ENCODE data around the gene MRGPRX1. TPM values are rescaled to one million over a fixed set of nuclear protein-coding genes. Genes with fewer than 3 reads are reported as not detected.

MRGPRX1 gene
- total RNA-seq, 1 donor from 2014 or later = not detected

Other genes starting within 250 kb of the MRGPRX1 start
- 2.7 and 4.3 TPM in 2 replicates for gene TMEM86A, start 240.6 kb downstream of the MRGPRX1 start, total RNA-seq
- gene IGSF22, start 213.2 kb downstream of the MRGPRX1 start, total RNA-seq = 0.19 TPM in 1 of 2 replicates, not detected in the other
- not detected in 2 replicates for gene PTPN5, start 147.6 kb downstream of the MRGPRX1 start, total RNA-seq
- gene MRGPRX2, start 121.3 kb upstream of the MRGPRX1 start, total RNA-seq = not detected in 2 replicates
- gene ZDHHC13, start 177.8 kb upstream of the MRGPRX1 start, total RNA-seq = 33.5 and 40.4 TPM in 2 replicates

Measured in dermis blood vessel endothelial cell (primary cell).